GM19043 (cell line): ENCODE results near the gene SLC66A3.

Source experiments
- ATAC-seq: cut with Tn5 transposase; IDR thresholded peaks from one replicate; pipeline ENCODE4 v1.9.1; 2021; ENCODE audit warnings: low read depth; ENCODE audit not compliant: unreplicated experiment

SLC66A3 gene

GRCh38 chr2:11133936-11134320 is 21.3 kb upstream of the SLC66A3 start:
- ATAC-seq: no peak

DNA sequence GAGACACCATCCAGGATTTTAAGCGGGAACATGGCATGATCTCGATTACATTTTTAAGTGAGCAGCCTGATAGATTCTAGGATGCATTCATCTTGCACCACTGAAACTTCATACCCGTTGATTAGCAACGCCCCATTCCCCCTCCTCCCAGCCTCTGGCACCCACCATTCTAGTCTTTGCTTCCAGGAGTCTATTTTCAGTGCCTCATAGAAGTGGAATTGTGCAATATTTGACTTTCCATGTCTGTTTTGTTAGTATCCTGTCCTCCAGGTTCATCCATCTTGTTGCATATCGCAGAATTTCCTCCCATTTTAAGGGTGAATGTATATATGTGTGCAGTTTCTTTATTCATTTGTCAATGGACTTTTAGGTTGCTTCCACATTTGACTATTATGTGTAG is 20.9 kb upstream of the SLC66A3 start:
- ATAC-seq: no peak

GRCh38 chr2:11140492-11140891 is 14.8 kb upstream of the SLC66A3 start:
- no peak for ATAC-seq

DNA sequence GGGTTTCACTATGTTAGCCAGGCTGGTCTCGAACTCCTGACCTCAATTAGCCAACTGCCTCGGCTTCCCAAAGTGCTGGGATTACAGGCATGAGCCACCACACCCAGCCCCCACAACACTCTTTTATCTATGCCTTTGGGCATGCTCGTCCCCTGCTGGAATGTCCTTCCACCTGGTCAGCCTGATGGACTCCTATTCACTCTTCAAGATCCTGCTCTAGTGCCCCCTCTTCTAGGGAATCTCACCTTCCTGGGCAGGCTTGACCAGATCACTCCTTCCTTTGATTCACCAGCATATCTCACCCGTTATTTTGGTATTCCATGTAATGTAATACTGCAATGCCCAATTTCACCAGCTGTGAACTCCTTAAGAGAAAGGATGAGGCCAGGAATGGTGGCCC is 13.9 kb upstream of the SLC66A3 start:
- no peak for ATAC-seq

- no peak for ATAC-seq
Observed at GRCh38 chr2:11142330-11142729, 12.9 kb upstream of the SLC66A3 start.

DNA sequence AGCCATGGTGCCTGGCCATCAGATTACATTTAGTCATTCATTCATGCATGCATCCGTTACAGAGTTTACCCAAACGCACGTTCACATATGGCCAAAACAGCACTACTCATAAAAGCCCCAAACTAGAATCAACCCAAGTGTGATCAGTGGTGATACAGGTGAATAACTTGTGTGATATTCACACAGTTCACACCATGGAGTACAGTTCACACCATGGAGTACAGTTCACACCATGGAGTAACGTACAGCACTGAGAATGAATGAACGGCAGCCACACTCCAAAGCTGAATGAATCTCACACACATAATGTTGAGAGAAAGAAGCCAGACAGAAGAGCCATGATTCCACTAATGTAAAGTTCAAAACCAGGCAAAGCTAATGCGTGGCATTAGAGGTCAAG is 12.3 kb upstream of the SLC66A3 start:
- ATAC-seq: no peak

- no peak for ATAC-seq
Observed at GRCh38 chr2:11144077-11144737, 11.1 kb upstream of the SLC66A3 start.

GRCh38 chr2:11144738-11145079 is 10.6 kb upstream of the SLC66A3 start:
- ATAC-seq: no peak

DNA sequence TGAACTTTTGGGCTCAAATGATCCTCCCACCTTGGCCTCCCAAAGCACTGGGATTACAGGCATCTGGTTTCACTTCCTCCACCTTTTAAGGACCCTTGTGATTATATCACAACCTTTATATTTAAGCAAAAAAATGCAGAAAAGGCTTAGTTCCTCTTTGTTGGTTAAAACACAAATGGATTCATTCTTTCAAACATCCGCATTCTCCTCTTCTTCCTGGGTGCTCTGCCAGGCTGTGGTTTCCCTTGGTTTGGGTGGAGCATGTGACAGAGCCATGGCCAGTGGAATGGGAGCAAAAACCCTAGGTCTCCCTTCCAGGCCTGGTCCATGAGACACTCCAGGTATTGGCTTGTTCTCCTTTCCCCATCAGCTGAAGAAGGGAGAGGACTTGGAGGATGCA is 9.9 kb upstream of the SLC66A3 start:
- ATAC-seq: no peak

DNA sequence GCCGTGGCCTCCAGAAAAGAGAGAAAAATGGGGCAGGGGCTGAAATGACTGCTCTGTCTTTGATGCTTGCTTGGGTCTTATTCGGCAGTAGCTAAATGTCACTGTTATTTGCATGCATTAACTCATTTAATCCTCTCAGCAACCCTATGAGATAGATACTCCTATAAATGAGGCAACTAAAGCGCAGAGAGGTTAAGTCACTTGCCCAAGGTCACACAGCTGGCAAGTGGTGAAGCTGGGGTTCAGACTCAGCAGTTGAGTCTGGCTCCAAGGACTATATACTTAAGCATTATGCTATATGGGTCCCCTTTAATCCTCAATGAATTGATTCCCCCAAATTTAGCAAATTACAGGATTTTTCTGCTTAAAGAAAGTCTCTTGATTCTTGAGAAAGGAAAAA is 9.2 kb upstream of the SLC66A3 start:
- no peak for ATAC-seq

DNA sequence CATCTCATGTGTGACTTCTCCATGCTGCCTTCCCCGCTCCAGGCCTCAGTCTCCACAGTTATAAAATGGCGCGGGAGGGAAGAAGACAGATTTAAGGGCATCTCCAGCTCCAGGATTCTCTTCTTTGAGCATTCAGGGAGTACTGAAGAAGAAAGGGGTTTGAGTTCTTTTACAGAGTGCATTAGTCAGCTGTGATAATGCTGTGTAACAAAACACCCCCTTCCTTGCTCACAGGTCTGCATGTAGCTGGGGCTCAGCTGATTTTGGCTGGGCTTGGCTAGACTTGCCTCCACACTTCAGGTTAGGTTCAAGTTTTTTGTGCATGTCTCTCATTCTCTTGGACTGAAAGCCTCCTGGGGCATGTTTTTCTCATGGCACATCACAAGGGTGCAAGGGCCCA is 8.0 kb upstream of the SLC66A3 start:
- no peak for ATAC-seq

- no peak for ATAC-seq
Observed at GRCh38 chr2:11152591-11152990, 2.7 kb upstream of the SLC66A3 start.

- ATAC-seq: peak; percentile 8
Observed at GRCh38 chr2:11154016-11154922, 998 bp upstream of the SLC66A3 start.

GRCh38 chr2:11154923-11155380 is 315 bp upstream of the SLC66A3 start:
- peak; percentile 48 for ATAC-seq

- no peak for ATAC-seq
Observed at GRCh38 chr2:11156396-11157075, 1.3 kb downstream of the SLC66A3 start.

DNA sequence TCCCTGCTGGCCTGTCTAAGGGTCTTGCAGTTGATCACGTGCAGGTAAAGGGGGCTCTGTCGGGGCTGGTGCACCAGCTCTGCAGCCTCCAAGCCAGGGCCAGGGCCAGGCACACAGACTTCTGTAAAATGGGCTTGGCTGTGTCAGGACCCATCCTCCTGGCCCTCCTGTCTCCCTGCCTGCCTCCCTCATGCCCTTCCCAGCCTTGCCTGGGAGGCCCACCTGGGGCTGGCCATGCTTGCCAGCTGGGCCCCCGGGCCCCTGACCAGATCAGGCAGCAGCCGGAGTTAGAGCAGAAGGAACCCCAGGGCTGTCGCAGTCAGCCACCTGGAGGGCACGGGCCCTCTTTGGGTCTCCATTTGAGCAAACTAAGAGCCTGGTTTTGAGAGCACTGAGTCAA is 2.0 kb downstream of the SLC66A3 start:
- no peak for ATAC-seq

DNA sequence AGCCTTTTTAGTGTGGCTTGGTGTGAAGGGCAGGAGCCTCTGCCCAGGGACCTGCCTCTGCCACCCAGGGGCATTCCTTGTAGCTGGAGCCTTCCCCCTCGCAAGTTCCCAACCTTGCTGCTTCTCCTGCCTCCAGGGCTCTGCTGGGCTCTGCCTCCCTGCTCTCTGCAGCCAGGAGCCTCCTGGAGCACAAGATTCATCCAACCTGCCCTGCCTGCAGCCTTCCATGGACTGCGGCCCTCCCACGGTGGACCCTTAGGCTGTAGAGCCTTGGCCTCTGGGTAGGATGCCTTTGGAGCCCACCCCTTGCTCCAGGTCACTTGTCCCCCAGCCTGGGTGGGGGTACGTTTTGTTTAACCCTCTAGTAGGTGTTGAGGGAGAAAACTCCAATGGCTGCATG is 2.5 kb downstream of the SLC66A3 start:
- ATAC-seq: no peak

GRCh38 chr2:11158916-11159573 is 3.8 kb downstream of the SLC66A3 start:
- no peak for ATAC-seq

GRCh38 chr2:11159574-11160170 is 4.4 kb downstream of the SLC66A3 start:
- ATAC-seq: no peak

DNA sequence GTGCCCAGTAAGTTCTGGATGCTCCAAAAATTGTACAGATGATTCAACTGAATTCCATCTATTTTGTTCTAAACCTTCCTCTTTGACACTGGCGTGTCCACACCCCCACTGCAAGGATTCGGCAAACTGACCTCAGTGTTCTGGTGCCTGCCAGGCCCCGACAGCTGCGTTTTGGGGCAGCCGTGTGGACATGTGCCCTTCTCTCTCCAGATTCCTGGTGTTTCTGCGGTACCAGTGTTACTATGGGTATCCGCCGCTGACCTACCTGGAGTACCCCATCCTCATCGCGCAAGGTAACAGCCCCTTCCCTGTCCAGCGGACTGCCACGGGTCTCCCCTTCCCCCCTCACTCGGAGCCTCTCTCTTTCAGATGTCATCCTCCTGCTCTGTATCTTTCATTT is 5.0 kb downstream of the SLC66A3 start:
- no peak for ATAC-seq
